Measurements from ENCODE around the gene CD93.

CD93 gene

DNA sequence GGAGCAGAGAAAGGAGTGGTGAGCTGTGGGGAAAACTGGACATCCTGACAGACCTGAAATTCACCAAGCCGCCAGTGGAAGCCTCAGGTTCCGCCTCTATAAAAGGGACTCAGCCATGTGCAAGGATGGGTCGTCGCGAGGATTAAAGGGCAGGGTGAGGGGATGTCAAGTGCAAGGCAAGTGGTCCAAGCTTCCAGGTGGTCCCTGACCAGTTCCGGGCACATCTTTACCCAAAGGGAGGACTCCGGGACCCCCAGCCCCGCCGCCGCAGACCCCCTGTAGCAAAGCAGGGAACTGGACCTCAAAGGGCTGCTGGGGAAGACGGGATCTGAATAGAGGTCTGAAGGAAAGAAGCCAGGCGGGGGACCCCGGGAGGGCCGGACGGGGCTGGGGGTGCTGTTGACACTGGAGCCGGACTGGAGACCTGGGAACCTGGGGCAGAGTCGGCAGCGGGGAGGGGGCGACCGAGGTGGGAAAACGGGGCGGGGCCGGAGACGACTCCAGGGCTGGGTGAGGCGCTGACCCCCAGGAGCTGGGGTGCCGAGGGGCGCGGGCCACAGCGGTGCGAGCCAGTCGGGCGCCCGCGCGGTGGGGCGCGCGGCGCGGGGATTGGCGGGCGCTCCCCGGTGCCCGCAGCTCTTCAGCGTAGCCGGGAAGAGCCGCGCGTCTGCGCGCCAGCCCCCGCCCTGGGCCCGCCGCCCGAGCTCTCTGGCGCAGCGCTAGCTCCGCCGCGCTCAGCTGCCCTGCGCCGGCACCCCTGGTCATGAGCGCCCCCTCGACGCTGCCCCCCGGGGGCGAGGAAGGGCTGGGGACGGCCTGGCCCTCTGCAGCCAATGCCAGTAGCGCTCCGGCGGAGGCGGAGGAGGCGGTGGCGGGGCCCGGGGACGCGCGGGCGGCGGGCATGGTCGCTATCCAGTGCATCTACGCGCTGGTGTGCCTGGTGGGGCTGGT lies 51.1 kb downstream of the CD93 start, which contains the start of gene SSTR4:
Gene SSTR4 (plus strand): TSS at position 592 of the 951 bp plus-strand sequence. CDS start 172 bp downstream, at position 764.
- H3K36me3 Mint-ChIP-seq = no peaks in the 10 kb centered on the region
- H3K9me3 Mint-ChIP-seq (ENCODE audit: low read depth) = no peaks in the 10 kb centered on the region
- no peaks in the 10 kb centered on the region for H3K4me1 Mint-ChIP-seq (ENCODE audit: low read depth)
- no peak within 1 kb of the TSS for H3K4me3 Mint-ChIP-seq
- peaks cover 6% of the 10 kb centered on the region for H3K27me3 Mint-ChIP-seq
- H3K27ac Mint-ChIP-seq = no peak within 1 kb of the TSS

DNA sequence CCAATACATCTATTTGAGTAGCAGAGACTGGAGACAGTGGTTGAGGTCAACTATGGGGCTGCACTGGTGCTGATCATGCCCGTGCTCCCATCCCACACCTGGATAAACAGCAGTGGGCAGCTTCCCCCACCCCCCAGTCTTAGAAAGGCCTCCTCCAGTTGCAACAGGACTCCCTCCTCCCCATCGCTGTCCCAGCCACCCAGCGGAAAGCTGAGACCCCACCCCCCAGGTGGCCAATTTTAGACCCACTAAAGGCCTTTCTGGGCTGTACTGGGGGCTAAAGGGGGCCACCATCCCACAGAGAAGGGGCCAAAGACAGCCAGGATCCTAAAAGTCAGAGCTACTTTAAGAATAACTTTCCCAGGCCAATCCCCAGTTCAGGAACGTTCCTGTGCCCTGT lies 52.2 kb downstream of the CD93 start:
- Mint-ChIP-seq H3K27ac (no peak overlapping the region), H3K4me1 (ENCODE audit: low read depth) (no peaks in the 10 kb centered on the region)

DNA sequence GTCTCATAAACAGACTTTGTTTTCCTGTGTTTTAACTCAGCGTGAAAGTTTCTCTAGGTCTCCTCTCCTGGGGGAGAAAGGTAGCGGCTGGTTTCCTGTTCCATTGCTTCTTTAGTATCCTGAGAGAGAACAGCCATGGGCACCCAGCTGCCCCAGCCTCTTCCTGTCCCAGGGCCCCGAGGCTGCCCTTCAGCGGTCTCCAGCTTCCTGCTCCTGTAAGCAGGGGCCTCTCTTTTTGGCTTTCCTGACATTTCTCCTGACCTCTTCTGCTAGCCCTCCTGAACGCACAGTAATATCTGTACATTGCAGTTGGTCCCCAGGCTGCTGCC lies 53.4 kb downstream of the CD93 start:
- Mint-ChIP-seq H3K27ac (no peak overlapping the region), H3K4me1 (ENCODE audit: low read depth) (no peaks in the 10 kb centered on the region), H3K27me3 (peaks cover 6% of the 10 kb centered on the region), H3K36me3 (no peaks in the 10 kb centered on the region), H3K9me3 (ENCODE audit: low read depth) (no peaks in the 10 kb centered on the region), H3K4me3 (no peak overlapping the region)

More for the DNA sequence above, 52.2 kb downstream of the CD93 start:
- Mint-ChIP-seq H3K27me3 (peaks cover 6% of the 10 kb centered on the region), H3K4me3 (no peak overlapping the region), H3K9me3 (ENCODE audit: low read depth) (no peaks in the 10 kb centered on the region), H3K36me3 (no peaks in the 10 kb centered on the region)

DNA sequence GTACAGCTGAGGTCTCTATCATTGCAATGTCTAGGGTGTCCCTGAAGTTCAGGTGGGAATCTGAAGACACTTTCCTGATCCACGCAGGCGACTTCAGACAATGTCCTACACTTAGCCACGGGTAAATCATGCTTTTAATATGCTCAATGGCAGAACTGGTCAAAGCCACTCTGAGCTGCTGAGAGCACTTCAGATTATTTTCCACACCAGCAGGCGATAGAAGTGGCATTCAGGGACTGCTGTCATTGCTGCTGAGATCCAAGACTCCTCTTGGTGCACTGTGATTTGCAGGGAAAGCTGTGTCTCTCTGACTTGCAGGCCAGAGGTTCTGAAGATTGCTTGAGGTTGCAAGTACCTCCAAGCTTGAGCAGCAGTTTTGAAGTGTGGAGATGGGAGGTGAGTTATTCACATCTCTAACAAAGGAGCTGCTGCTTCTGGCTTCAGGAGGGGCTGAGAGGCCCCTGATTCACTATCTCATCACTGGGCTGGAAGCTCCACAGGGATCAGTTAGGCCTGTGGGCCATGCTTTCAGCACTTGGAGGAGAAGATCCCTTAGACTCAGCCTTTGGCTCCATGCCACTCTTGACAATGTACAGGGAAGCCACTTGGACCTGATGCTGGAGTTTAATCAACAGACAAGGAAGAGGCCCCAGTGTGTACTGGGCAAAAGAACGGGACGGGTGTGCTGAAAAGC lies 53.9 kb downstream of the CD93 start:
- Mint-ChIP-seq H3K36me3 (no peaks in the 10 kb centered on the region), H3K9me3 (ENCODE audit: low read depth) (no peaks in the 10 kb centered on the region), H3K27me3 (peaks cover 6% of the 10 kb centered on the region), H3K27ac (no peak overlapping the region), H3K4me1 (ENCODE audit: low read depth) (no peaks in the 10 kb centered on the region), H3K4me3 (no peak overlapping the region)

DNA sequence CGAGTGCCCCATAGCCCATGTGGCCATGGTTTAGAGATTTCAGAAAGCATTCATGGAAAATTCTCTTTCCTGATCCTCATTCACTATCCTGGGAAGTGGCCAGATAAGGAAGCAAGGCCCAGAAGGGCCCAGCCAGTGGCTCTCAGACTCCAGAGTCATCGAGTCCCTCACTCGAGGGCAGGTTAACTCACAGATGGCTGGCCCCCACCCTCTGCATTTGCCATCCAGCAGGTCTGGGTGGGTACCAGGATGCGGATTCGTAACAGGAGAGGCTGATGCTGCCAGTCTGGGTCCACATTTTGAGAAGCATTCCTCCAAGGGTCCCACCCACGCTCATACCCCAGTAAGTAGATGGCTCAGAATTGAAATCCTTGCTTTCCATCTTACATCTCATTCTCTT lies 54.8 kb downstream of the CD93 start:
- Mint-ChIP-seq H3K9me3 (ENCODE audit: low read depth) (no peaks in the 10 kb centered on the region), H3K4me3 (no peak overlapping the region), H3K27ac (no peak overlapping the region), H3K27me3 (peaks cover 3% of the 10 kb centered on the region), H3K4me1 (ENCODE audit: low read depth) (no peaks in the 10 kb centered on the region), H3K36me3 (no peaks in the 10 kb centered on the region)

All from activated naive CD8-positive, alpha-beta T cell (primary cell).